Activated CD8-positive, alpha-beta memory T cell treated with anti-CD3 and anti-CD28 coated beads, Interleukin-2, amount 50 U/mL, for 48 hours (primary cell): ENCODE measurements around the gene XPO5.
A peak's percentile ranks its signal among the peaks of the same experiment; 100 is the strongest.
"Not testable (repeated sequence)": the region's sequence is repeated elsewhere in the genome, so short reads cannot be mapped to it uniquely, and the experiment has no call there.

ENCODE experiments used
- DNase-seq: peaks from one replicate; pipeline ENCODE4 v3.0.0-alpha.2; 2020

The XPO5 gene

DNA sequence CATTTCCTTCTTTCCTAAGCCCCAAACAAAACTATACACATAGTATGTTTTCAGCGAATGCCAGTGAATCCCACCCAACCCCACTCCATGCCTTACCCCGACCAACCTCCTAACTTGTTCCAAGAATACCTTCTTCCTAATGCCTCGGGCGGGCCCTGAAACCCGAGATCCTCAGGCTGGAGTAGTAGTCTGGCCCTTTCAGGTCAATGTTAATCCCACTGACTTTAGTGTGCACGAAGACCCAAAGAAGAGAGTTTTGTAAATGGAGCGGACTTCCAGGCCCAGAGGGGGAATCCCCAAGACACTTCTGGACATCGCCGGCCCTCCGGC, 59.5 kb downstream of the XPO5 start:
- DNase-seq = no peak

DNA sequence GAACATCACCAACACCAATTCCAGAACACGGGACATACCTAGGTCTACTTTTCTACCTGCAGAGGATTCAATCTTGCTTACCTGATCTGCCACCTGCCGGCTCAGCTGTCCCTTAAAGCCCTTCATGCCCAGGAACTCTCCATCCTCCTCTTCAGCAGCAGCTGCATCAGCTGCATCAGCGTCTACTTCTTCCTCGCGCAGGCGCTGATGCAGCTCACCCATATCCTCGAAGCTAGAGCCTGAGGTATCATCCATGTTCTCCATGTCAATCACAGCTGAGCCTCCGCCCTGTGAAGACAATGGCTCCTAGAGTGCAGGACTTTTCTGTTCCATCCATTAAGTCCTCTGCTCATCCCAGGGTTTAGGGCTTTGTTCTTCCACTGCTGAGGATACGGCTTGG, 60.0 kb downstream of the XPO5 start:
- DNase-seq = no peak

DNA sequence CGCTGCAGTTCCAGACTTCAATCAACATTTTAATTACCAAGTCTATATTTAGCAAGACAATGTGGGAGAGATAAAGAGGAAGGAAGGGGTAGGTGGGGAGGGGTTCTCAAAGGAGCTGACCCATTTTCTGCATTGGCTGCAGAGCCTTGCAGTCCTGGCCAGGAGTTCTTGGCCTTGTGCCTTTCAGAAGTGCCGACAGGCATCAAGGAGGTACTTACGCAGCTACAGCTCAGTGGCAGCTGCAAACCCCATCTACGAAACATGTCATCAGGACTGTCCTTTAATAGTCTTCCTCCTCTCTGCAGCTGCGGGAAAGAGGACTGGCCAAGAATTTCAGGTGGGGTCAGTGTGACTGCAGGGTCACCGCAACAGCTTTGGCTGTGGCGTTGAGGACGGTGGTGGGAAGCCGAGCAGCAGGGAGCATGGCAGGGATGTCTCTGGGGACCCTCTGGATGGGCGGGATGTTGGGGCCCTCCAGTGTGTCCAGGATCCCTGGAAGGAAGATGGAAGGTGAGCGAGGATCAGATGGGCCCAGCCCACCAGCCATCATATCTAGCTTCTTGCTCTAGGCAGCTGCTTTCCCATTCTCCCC, 63.9 kb downstream of the XPO5 start:
- DNase-seq = no peak

DNA sequence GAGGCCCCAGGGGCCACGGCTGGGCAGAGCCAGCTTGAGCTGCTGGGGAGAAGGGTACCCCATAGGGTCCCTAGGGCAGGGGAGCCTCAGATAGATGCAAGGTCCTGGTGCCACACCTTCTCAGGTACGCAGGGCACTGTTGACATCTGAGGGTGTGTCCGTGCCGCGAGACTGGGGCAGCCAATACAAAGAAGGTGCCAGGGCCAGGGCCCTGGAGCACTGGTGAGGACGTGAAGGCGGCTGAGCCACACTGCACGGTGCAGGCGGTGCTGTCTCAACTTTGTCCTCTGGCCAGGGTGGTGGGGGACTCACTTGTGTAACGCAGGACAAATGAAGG, 65.0 kb downstream of the XPO5 start:
- no peak for DNase-seq

DNA sequence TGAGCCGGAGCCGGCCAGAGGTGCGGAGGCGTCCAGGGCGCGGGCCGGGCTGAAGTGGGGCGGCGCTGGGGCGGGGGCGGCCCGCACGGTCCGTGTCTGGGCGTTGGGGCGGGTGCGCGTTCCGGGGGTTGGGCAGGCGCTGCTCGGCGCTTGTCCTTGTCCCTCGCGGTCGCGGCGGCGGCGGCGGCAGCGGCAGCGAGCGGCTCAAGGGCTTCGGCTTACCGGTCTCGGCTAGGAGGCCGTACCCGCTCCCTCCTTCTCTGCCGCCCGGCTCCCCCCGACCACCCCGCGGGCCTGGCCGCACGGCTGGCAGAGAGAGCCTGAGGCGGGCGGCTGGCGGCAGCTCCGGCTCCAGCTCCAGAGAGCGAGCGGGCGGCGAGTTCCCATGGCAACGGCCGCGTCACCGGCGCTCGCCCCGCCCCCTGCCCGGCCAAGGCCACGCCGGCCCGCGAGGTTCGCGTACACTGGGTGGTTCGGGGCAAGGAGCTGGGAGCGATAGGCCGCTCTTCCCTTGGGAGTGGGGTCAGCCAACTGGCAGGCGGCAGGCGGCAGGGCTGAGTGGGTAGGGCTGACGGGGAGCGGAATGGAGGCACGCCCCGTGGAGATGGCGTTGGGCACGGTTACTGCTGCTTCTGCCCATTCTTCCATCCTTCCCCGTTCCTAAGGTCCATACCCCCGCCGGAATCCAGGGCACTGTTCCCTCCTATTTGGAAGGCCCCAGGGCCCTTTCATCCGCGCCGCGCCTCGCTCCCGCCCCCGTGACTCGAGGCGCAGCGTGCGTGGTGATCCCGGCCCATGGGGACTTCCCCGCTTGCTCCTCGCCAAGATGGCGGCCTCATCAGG, 65.6 kb downstream of the XPO5 start, which contains the start of gene LRRC73:
Gene LRRC73 (minus strand): TSS at position 363 of the 843 bp plus-strand sequence. CDS start 561 bp downstream, outside the sequence.
- DNase-seq = peak; percentile 92

DNA sequence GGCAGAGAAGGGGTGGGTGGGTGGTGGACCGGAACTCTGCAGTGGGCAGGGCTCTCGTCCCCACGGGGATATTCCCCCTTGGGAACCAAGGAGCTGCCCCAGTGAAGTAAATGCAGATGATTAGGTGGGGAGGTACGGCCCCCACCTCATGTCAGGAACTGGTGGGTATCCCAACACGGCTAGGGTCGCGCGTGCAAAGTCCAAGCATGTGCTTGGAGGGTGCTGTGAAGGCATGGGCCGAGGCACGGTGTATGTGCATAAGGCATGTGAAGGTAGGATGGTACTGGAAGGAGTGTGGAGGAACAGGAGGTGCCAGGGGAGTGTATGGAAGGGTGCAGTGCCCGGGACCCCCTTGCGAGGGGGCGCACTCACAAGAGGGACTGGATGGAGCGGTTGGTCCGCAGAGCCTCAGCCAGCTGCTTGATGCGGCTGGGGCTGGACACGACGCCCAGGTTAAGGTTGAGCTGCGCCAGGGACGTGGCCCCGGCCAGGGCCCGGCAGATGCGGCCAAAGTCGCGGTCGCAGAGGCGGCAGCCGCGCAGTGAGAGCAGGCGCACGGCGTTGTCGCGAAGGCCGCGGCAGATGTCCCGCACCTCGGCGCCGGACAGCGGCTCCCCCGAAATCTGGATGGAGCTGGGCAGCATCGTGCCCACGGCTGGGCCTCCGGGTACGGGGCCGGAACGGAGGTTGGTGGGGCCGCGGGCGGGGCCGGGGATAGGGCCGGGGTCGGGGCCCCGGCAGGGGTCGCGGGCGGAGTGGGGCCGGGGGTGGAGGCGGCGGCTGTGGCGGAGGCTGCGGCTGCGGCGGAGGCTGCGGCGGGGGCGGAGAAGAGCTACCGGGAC, 66.5 kb downstream of the XPO5 start:
- DNase-seq = no peak

DNA sequence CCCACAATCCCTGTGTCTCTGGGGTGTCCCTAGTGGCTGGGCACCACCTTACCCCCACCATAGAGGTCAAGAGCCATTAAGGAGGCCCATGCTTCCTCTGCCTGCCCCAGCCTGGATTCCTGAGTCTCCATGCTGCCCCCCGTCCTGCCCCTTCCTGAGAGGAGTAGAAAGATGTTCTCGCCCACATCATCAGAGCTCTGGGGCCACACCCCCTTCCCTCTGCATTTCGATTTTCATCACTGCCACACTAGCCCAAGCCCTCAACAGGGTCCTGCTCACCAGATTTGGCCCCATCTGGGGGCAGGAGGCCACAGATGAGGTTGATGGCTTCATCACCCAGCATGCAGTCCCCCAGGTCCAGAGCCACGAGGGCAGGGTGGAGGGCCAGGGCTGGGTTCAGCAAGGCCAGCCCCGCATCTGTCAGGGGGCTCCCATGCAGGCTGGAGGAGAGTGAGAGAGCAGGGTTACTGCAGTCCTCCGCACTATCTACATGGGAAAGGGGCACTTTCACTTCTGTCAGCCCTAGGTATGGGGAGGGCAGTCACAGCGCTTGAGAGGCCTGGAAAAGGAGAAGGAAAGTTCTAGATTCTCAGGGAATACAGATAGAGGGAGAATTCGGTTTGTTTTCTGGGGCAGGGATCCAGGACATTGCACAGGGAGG, 67.2 kb downstream of the XPO5 start:
- no peak for DNase-seq

DNA sequence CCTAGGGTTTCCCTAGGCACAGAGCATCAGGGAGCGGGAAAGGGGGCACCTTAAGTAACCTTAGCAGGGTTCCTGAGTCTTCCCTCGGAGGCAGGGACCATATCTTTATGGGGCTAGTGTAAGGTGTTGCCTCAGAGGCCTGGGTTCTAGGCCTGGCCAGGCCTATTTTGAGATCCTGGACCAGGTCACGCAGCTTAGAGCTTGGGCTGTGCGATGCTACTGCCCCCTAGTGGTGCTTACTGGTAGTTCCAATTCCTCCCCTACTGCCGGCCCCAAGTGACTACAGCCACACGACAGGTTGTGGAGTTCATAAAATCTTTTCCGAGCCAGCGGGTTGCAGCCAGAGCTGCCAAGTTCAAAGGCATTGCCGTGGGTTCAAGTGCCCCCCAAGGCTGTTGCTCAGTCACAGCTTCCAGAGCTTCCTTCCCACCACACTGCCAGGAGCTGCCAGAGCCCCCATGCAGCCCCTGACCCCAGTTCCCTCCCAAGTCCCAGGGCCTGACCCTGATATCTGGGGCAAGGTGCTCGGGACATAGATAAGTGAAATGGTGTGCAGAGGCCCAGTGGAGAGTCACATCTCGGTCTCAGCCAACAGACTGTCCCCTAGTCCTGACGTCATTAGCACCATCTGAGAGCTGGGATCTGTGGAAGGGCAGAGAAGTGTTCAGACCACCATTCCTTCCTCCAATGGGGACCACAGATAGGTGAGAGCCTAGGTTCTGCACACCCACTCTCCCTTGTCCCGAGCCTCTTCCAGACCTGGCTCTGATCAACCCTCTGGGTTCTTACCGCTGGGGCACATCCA, 69.0 kb downstream of the XPO5 start:
- DNase-seq = peak; percentile 90

DNA sequence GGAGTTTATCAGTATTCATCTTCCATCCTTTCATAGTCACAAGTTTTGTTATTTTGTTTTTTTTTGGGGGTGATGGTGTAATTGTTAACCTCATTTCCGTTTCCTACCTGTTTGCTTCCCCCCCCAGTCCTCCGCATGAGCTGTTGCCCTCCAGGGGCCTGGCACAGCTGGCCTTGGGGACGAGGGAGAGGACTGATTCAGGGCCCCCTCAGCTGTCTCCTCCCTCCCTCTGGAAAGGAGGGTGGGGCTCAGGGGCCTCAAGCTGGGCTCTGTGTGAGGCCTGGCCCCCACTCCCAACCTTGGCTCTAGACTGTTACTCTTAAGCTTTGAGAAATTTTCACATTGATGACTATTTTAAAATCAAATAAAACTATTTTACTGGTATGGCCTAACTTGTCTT, 69.7 kb downstream of the XPO5 start:
- DNase-seq = no peak

DNA sequence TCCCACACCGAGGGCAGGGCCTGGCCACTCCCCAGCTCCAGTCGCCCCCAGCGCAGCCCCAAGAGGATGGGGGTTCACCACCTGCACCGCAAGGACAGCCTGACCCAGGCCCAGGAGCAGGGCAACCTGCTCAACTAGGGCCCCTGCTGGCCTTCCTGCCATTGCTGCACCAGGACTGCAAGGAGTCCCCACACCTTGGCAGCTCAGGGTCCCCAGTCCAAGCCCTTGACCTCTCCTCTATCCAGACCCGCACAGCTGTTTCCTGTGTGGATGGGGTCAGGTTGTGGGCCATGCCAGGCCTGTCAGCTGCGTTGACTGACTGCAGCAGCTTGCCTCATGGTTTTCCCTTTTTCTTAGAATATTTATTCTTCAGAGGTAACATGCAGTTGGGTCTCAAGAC, 70.1 kb downstream of the XPO5 start:
- no peak for DNase-seq

DNA sequence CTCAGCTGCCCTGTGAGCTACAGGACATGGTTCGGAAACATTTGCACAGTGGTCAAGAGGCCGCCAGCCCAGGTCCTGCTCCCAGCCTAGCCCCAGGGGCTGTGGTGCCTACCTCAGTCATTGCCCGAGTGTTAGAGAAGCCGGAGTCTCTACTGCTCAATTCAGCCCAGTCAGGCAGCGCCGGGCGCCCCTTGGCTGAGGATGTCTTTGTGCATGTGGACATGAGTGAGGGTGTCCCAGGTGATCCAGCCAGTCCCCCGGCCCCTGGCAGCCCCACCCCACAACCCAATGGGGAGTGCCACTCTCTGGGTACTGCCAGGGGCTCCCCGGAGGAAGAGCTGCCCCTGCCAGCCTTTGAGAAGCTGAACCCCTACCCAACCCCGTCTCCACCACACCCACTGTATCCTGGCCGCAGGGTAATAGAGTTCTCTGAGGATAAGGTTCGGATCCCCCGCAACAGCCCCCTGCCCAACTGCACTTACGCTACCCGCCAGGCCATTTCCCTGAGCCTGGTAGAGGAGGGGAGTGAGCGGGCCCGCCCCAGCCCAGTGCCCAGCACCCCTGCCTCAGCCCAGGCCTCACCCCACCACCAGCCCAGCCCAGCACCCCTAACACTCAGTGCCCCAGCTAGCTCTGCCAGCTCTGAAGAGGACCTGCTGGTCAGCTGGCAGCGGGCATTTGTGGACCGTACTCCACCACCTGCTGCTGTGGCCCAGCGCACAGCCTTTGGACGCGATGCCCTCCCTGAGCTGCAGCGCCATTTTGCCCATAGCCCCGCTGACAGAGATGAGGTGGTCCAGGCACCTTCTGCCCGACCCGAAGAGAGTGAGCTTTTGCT, 70.9 kb downstream of the XPO5 start:
- DNase-seq = no peak

DNA sequence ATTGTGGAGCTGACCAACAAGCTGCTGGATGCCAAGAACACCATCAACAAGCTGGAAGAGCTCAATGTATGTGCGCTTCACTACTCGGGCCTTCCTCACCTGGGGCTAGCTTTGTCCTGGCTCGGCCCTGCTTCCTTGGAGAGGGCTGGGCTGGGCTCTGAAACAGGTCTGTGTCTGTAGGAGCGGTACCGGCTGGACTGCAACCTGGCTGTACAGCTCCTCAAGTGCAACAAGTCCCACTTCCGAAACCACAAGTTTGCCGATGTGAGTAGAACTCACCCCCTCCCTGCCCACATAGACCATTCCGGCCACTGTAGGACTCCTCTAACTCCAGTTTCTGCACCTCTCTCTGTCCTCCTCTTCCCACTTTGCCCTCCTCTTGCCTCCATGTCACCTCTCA, 72.4 kb downstream of the XPO5 start:
- no peak for DNase-seq

DNA sequence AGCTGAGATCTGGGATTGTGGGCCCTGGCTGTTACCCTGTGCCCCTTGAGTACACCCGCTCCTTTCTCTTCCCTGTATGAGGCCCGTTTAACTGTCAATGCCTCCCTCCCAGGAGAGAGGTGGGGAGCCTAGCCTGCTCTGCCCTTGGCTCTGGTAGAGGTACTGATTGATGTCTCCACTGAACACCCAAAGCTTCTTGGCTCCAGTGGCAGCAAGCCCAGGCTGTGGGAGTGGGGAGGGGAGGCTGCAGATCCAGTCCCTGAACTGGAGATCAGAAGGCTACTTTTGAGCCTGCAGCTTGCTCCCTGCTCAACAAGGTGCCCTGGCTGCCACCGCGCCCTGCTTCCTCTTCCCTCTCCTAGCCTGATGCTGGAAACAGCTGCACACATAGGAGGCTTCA, 73.2 kb downstream of the XPO5 start:
- DNase-seq = no peak

DNA sequence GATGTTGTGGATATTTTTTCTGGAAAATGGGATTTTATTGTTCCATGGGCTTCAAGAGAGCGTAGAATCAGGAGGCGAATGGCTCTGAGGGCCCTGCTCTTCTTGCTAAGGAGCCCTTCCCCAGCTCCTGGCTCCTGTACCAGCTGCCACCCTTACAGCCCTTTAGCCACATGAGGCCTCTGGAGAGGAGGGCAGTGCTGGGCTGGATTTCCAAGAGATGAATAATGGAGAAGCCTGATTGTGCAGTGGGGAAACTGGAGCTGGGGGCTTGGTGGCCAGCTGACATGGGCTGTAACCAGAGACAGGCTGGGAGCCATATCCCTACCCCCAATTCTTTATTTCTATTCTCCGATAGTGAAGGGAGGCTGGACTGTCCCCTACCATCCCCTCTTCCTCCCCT, 74.9 kb downstream of the XPO5 start:
- no peak for DNase-seq

DNA sequence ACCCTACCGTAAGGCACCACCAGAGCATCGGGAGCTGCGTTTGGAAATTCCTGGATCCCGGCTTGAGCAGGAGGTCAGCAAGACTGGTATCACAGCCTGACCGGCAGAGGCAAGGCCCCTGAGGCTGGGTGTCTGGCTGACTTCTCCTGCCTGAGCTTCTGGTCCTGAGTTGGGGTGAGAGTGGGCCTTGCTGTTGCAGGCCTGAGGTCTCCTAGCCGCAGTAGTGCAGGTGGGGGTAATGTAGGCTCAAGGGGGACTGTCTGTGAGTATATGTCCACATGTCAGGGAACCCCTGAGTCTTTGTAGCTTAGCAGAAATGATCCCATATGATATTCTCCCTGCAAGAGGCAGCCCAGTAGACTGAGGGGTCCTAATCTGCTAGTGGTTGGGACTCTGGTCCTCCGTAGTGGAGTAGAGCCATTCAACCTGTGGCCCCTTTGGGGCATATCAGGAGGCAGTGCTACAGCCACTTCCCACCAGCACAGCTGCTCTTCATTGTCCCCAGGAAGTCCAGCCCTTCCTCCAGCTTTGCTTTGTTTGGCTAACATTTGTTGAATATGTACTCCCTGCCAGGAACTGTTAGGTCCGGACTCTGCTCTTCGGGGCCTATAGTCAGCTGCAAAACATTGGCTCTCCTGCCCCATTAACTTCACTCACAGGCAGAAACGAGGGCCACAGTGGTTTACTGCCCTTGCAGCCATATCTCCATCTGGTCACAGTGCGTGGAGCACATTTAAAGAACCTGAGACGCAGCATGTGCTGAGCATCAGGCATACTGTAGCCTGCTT, 76.6 kb downstream of the XPO5 start:
- no peak for DNase-seq

DNA sequence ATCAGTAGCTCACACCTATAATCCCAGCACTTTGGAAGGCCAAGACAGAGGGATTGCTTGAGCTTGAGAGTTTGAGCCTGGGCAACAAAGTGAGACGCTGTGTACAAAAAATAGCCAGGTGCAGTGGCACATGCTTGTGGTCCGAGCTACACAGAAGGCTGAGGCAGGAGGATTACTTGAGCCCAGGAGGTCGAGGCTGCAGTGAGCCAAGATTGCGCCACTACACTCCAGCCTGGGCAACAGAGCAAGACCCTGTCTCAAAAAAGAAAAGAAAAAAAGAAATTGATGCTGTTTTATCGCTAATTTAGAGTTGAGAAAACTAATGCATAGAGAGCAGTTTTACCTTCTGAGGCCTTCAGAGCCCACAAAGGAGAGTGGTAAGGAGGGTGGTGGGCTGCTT, 77.5 kb downstream of the XPO5 start:
- not testable (repeated sequence) for DNase-seq

DNA sequence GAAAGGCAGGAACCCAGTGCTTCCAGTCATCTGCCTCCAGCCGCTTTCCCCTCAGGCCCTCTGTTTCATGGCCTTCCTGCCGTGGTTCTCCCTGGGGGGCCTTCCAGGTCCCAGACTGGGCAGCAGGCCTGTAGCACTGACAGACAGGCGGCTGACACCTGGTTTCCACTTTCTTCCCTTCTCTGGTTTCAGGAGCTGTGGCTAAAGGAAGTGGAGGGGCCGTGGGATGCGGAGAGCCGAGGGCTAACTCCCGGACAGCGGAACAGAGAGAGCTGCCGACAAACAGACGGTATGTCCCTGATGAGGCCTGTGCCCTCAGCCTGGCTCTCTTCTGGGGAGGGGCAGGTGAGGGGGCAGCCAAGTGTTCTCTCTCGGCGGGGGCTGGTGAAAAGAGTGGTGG, 78.1 kb downstream of the XPO5 start:
- DNase-seq = no peak

DNA sequence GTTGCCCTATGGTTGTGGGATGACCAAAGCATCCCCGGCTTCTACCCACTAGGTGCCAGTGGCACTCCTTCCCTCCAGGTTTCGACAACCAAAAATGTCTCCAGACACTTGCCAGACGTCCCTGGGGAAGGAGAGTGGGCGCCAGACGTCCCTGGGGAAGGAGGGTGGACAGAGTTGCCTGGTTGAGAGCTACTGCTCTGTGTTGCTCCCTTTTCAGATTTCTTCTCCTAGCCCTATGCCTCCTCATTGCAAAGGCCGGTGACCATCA, 78.8 kb downstream of the XPO5 start:
- DNase-seq = no peak

DNA sequence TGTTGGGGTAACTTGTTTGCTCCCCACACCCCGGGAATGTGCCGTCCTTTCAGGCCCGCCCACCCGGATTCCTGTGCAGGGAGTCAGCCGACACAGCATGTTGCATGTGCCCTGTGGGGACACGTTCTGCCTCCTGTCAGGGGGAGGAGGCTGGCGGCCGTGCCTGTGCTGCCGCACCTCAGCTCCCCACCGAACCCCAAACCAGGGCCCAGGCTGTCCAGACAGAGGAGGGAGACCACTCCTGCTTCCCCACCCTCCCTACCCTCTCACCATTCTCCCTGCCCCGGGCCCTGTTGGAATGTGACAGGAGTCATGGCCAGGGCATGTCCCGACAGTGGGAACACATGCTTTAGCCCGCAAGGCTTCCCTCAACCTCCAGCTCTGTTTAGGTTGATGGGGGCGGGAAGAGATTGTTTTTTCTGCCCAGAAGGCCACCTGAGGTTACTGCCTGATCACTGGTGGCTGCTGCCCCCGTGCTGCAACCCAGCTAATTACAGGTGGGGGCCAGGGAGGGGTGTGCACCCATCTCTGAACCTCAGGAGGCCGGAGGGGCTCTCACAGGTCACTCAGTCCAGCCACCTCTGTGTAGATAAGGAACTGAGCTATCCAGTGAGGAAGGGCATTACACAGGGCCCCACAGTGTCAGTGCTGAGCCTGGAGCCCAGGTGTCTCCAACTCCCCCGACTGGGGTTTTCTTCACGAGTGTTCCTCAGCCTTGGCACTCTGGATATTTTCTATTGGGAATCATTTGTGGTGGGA, 79.3 kb downstream of the XPO5 start:
- no peak for DNase-seq

DNA sequence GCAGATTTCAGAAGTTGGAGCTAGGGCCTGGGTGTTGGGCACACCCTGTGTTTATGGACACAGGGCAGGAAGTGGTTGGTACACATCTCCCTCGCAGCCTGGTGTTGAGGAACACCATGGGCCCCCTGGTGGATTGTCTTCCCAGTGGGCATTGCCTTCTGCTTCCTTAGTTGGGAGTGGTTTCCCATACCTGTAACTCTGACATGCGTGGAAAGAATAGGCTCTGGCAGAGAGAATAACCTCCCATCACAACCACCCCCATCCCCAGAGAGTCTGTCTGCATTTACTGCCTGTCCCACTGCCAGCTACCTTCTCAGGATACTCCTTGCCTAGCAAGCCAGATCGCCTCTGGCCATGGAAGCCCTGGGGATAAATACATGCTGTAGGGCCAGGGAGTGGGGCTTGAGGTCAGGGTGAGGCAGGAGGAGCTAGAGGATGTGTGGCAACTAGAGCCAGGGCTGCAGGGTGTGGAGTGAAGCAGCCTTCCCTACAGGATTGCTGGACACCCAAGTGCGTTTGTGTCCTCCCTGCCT, 80.4 kb downstream of the XPO5 start:
- DNase-seq = no peak
